ENCODE data around the gene PARVA. TPM values are rescaled to one million over a fixed set of nuclear protein-coding genes. Genes with fewer than 3 reads are reported as not detected.

Gene PARVA
- total RNA-seq, 1 experiment from 2014 or later, result 29.1 TPM

- intact Hi-C loops (cut with micrococcal nuclease; ENCODE audit: unreplicated experiment), result no loop called here
- in situ Hi-C loops (cut with HindIII; ENCODE audit: low pct_unique_long_range_greater_than_20kb, low sequenced_read_pairs), result no loop called here
- no TSS peak for BruUV-seq (replicated peaks)
- DNase-seq (ENCODE audit: low read depth, low spot score), result no peak
- H3K27me3 ChIP-seq (ENCODE audit: control insufficient read depth, insufficient read depth, low read length), result no peaks in the 10 kb centered on the region
- TF ChIP-seq REST (IDR thresholded peaks at IDR 0.05; ENCODE audit: insufficient read depth in 1 of 2, low read depth in 2 of 2, low read length in 1 of 2) (no peak), SIN3A (IDR thresholded peaks at IDR 0.05; ENCODE audit: borderline replicate concordance, insufficient read depth, low read depth, low read length) (no peak), CTCF (IDR thresholded peaks at IDR 0.05) (no peak), TCF7L2 (IDR thresholded peaks at IDR 0.05; ENCODE audit: low read depth, low read length) (no peak)
- POLR2A ChIA-PET, result no interaction called here
- CTCF ChIA-PET, result no interaction called here
- H3K9me3 ChIP-seq (ENCODE audit: control insufficient read depth, insufficient read depth, low read depth, low read length), result no peaks in the 10 kb centered on the region
- ATAC-seq, result no peak
- no peak overlapping the region for H3K4me3 ChIP-seq (ENCODE audit: low read depth in 2 of 2, low read length in 2 of 2)
- H3K4me1 ChIP-seq (ENCODE audit: control insufficient read depth, insufficient read depth, low read length), result no peaks in the 10 kb centered on the region
- H3K36me3 ChIP-seq (ENCODE audit: control insufficient read depth, insufficient read depth, low read length), result no peaks in the 10 kb centered on the region
- no peak overlapping the region for H3K27ac ChIP-seq (ENCODE audit: low read length)
These were observed 170.7 kb downstream of the PARVA start for GRCh38 chr11:12547953-12548650.

- TF ChIP-seq POLR2AphosphoS5 (IDR thresholded peaks at IDR 0.05; ENCODE audit: low read depth, low read length), result no peak
- no peak for TF ChIP-seq TCF7L2 (IDR thresholded peaks at IDR 0.05; ENCODE audit: low read depth, low read length)
- no peak for TF ChIP-seq SIN3A (IDR thresholded peaks at IDR 0.05; ENCODE audit: borderline replicate concordance, insufficient read depth, low read depth, low read length)
- TF ChIP-seq CTCF (IDR thresholded peaks at IDR 0.05), result no peak
- TF ChIP-seq REST (IDR thresholded peaks at IDR 0.05; ENCODE audit: insufficient read depth in 1 of 2, low read depth in 2 of 2, low read length in 1 of 2), result no peak
- Histone ChIP-seq H3K27me3 (ENCODE audit: control insufficient read depth, insufficient read depth, low read length) (no peaks in the 10 kb centered on the region), H3K27ac (ENCODE audit: low read length) (no peak overlapping the region), H3K9me3 (ENCODE audit: control insufficient read depth, insufficient read depth, low read depth, low read length) (no peaks in the 10 kb centered on the region), H3K4me1 (ENCODE audit: control insufficient read depth, insufficient read depth, low read length) (peaks cover 19% of the 10 kb centered on the region), H3K4me3 (ENCODE audit: low read depth in 2 of 2, low read length in 2 of 2) (no peak overlapping the region), H3K36me3 (ENCODE audit: control insufficient read depth, insufficient read depth, low read length) (no peaks in the 10 kb centered on the region)
- POLR2A ChIA-PET, result no interaction called here
- CTCF ChIA-PET, result no interaction called here
- ATAC-seq, result no peak
- intact Hi-C loops (cut with micrococcal nuclease; ENCODE audit: unreplicated experiment) (no loop called here), in situ Hi-C loops (cut with HindIII; ENCODE audit: low pct_unique_long_range_greater_than_20kb, low sequenced_read_pairs) (no loop called here)
- no peak for DNase-seq (ENCODE audit: low read depth, low spot score)
- no TSS peak for BruUV-seq (replicated peaks)
These were observed 175.3 kb downstream of the PARVA start for GRCh38 chr11:12552692-12553091.

Data from Panc1 (cell line).